Body of pancreas (tissue), 4 donors: ENCODE measurements around the gene HMG20A. TPM values are rescaled to one million over a fixed set of nuclear protein-coding genes. Genes with fewer than 3 reads are reported as not detected.

Experiments
- ATAC-seq: fragments of 150-250 bp; one replicate; pipeline ENCODE4 v1.9.1; 2016
- DNase-seq, 4 donors: peaks; one replicate each; pipeline ENCODE4 v3.0.0-alpha.2; 2019
- H3K27ac ChIP-seq, 4 donors: fragments of 200-600 bp; sonication (generic); 1 replicate in 3 of 4; 2 replicates in 1 of 4; pipeline versions ENCODE4 v1.5.1 to v1.6.1; 2016 to 2019; ENCODE audit warnings: mild to moderate bottlenecking in 1 of 4, mixed read lengths in 1 of 4, moderate library complexity in 1 of 4
- H3K27me3 ChIP-seq, 2 donors: fragments of 200-600 bp; sonication (generic); one replicate each; pipeline ENCODE4 v1.6.0; 2016; ENCODE audit warnings: mild to moderate bottlenecking in 1 of 2
- H3K36me3 ChIP-seq, 2 donors: fragments of 200-600 bp; sonication (generic); replicated peaks in 1 of 2; 2 replicates each; pipeline ENCODE4 v1.5.1; 2016; ENCODE audit warnings: low read depth in 2 of 2; ENCODE audit not compliant: insufficient read depth in 1 of 2
- H3K4me1 ChIP-seq: fragments of 200-600 bp; sonication (generic); one replicate; pipeline ENCODE4 v1.6.0; 2016
- H3K4me3 ChIP-seq, 2 donors: fragments of 200-600 bp; sonication (generic); 1 replicate in 1 of 2; 2 replicates in 1 of 2; pipeline ENCODE4 v1.5.1; 2016 to 2019
- H3K9me3 ChIP-seq, 3 donors: fragments of 200-600 bp; sonication (generic); 1 replicate in 2 of 3; 2 replicates in 1 of 3; pipeline ENCODE4 v1.5.1; 2016
- CTCF ChIP-seq, 7 experiments: fragments of 450-650 bp in 4 of 7; fragments of 200-600 bp in 3 of 7; sonication (generic) in 3 of 7; IDR thresholded peaks; one replicate each; pipeline ENCODE4 v1.5.1; 2016 to 2019; ENCODE audit warnings: antibody characterized with exemption in 7 of 7
- POLR2A ChIP-seq, 3 donors: fragments of 450-650 bp; IDR thresholded peaks; one replicate each; pipeline ENCODE4 v1.6.1; 2016; ENCODE audit warnings: antibody characterized with exemption in 3 of 3, mild to moderate bottlenecking in 2 of 3
- WGBS, 2 donors: methylation state at CpG; one replicate each; pipeline ENCODE4 v1.1.5; 2017; 5-methylcytosine and 5-hydroxymethylcytosine counted together
- intact Hi-C: fragments of 100-400 bp; cut with DNase I; formaldehyde crosslinking; loops from one replicate; pipeline ENCODE4 v1.15.1; 2023
- total RNA-seq, 2 donors: library from RNA; depleted of rRNA; stranded (reverse); fragments of >200 nt; gene quantifications; one replicate each; pipeline ENCODE4 v1.1.0, GENCODE V29; 2016

HMG20A gene
- total RNA-seq, 2 donors from 2014 or later = 21.8 to 59.0 TPM

GRCh38 chr15:77533578-77534430 is 113.1 kb downstream of the HMG20A start:
- Histone ChIP-seq H3K27me3 (no peaks in the 10 kb centered on the region), H3K4me3 (no peak overlapping the region), H3K36me3 (no peaks in the 10 kb centered on the region), H3K9me3 (no peaks in the 10 kb centered on the region), H3K27ac (no peak overlapping the region), H3K4me1 (peaks cover 10% of the 10 kb centered on the region)
- intact Hi-C loops = no loop called here
- DNase-seq (no peak), ATAC-seq (no peak)
- 69 to 71% methylated on average over 13 of the region's 13 CpGs for WGBS, 2 donors
- TF ChIP-seq CTCF (IDR thresholded peaks at IDR 0.05) (no peak), POLR2A (IDR thresholded peaks at IDR 0.05) (no peak)

Other genes starting within 250 kb of the HMG20A start
- 10 to 100 TPM; 12.5 to 13.2 TPM for gene PEAK1, start 784 bp upstream of the HMG20A start, total RNA-seq
- under 1 TPM; 0.78 to 0.99 TPM for gene LINGO1, start 212.0 kb downstream of the HMG20A start, total RNA-seq